GM18508 (cell line): ENCODE data around the gene FAM13A.

ENCODE experiments used
- ATAC-seq: cut with Tn5 transposase; IDR thresholded peaks from one replicate; pipeline ENCODE4 v1.9.1; 2021; ENCODE audit warnings: moderate number of reproducible peaks; ENCODE audit not compliant: insufficient read depth, unreplicated experiment

Gene FAM13A

DNA sequence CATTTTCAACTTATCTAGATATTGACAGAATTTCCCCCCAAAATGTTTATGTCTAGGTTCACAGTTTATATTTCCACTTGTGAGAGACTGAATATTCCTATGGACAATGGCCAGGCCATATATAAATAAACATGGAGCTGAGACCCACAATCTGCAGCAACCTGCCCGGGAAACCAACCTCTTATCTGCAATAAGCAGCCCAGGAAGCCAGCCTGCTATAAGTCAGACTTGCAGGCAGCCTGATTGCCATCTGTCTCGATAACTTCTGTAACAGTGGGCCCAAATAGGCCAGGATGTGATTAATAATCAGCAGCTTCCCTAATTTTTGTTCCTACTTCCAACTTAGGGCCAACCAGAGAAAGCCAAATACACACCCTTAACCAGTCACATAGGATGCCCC lies 354.2 kb downstream of the FAM13A start:
- no peak for ATAC-seq

DNA sequence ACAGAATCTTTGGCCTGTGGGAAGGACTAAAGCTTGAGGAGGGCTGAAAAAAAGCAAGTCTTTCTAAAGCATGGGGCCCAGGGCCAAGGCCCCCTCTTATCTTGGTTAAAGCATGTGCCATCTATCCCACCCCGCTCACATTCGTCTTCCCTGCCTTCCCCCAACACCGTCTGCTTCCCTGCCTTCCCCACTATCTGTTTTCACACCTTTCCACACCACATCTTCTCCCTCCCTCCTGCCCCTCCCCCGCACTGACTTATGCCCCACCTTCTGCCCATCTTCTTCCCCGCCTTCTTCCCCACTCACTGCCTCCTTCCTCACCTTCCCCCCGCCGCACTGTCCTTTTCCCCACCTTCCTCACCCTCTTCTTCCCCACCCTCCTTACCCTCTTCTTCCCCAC lies 358.5 kb downstream of the FAM13A start:
- no peak for ATAC-seq

DNA sequence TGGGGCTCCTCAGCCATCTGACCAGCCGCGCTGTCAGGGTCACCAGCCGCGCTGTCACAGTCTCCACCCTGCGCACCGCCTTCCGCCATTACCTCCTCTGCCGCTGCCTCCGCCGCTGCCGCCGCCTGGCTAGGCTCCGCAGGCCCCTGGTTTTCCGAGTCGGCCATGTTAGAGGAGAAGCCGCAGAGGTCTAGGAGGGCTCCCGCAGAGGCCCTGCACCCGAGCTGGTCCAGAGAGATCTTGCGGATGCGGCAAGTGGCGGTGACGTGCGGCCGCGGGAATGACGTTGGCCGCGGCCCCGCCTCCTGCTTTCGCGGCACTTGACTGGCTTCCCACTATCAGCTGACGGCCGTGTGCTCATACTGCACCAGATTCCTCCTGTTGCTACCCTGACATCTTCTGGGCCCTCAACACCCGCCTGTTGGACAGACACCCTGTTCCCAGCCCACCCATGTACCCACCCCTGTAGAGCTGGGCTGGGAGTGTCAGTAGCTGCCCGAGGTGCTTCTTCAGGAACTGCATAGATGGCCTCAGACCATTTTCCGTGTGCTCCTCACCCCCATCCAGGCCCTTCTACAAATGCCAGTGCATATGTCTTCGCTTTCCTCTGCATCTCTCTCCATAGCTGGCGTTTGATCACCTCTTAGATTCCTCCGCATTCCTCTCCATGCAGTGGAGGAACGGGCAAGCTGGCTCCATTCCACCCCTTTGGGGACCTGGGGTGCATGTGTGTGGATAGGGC lies 359.2 kb downstream of the FAM13A start, which contains the start of gene NAP1L5:
Gene NAP1L5 (minus strand): TSS at position 242 of the 742 bp plus-strand sequence. CDS start 75 bp downstream, at position 167.
- ATAC-seq: peak; percentile 87

DNA sequence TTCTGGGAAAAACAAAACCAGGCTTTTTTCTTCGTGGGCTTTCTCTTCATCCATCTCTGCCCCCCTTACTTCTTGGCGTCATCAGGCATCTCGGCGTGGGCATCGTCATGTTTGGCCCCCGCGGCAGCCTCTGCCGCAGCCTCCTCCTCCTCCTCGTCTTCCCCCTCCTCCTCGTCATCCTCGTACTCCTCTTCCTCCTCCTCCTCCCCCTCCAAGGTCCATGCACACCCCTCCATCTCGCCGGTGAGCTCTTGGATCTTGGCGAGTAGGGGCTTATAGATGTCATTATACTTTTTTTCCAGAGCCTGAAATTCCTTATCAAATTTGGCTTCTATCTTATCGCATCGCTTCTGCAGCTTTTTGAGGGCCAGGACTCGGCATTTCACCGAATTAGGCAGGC lies 359.8 kb downstream of the FAM13A start:
- ATAC-seq: no peak

DNA sequence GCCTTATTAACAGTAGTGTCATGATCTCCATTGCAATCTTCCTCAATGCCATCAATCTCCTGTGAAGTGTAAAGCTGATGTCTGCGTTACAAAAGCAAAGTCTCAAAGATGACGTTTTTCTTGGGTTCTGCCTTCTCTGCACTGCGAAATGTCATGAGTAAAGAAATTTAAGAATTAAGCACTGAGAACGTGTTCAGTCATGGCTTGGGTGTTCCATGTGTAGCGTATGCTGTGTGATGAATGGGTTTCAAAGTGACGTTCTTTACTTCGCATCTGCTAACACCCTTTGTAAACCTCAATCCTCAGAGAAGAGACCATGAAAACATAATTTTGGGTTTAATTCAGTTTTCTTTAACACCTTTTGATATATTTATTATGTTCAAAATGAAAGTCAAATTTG lies 360.4 kb downstream of the FAM13A start:
- ATAC-seq: no peak

DNA sequence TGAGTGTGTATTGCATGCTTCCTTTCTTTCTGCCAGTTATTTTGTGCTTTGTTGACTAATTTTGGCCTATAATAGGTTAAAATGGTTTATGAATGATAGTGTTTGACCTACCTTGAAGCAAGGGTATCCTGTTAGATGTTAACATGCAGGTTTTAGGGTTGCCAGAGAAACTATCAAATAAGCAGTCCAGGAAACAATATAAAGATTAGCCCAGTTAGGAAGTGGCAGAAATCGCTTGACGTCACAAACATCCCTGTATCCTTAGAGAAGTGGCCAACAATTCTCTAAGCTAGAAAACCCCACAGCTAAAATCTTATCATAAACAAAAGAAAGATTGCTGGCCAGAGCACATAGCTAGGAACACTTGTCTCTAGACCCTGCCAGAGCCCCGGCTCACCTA lies 363.2 kb downstream of the FAM13A start:
- no peak for ATAC-seq

DNA sequence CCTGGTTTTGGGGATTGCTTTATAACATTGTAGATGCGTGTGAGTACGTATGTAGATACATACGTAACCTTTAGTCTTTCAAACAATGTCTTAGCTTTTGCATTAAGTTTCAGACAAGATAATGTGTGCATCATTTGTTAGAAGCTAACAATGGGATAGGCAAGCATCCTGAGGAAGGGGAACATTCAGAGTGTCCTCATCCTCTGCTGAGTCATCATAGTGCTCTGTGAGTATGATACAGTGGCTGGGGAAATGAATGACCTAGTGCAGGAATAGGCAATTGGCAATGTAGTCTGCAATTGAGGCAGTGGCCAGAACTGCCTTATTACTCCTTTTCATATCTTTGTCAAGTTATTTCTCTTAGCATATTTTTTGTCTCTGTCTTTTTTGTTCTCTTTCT lies 366.6 kb downstream of the FAM13A start:
- ATAC-seq: no peak

DNA sequence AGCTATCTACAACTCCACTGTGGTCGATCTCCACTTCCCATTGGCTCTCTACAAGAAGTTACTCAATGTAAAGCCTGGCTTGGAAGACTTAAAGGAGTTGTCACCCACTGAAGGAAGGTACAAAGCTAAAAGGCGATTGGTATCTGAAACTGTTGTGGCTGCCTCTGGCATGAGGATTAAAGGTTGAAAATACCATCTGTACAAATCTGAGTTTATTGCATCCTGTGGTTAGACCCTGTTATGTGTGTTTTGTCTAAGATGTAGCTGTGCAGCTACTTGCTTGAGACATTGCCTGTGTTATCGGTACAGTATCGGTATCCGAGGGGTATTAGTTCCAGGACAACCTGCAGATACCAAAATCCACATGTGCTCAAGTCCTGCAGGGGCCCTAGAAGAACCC lies 375.8 kb downstream of the FAM13A start:
- no peak for ATAC-seq
